ENCODE results near the gene SLCO3A1.

SLCO3A1 gene

GRCh38 chr15:92091155-92091734, 237.7 kb downstream of the SLCO3A1 start:
- no peak overlapping the region for H3K4me3 ChIP-seq (ENCODE audit: low read length)
- DNase-seq (ENCODE audit: low read depth), result peak; percentile 68
- peak; percentile 82 for TF ChIP-seq CTCF (IDR thresholded peaks at IDR 0.05; ENCODE audit: insufficient read depth, low read depth, low read length, missing control alignments)

- no peak for TF ChIP-seq CTCF (IDR thresholded peaks at IDR 0.05; ENCODE audit: insufficient read depth, low read depth, low read length, missing control alignments)
- no peak for DNase-seq (ENCODE audit: low read depth)
- no peak overlapping the region for H3K4me3 ChIP-seq (ENCODE audit: low read length)
These were observed 239.0 kb downstream of the SLCO3A1 start for GRCh38 chr15:92092289-92093105.

- no peak for TF ChIP-seq CTCF (IDR thresholded peaks at IDR 0.05; ENCODE audit: insufficient read depth, low read depth, low read length, missing control alignments)
- DNase-seq (ENCODE audit: low read depth), result no peak
- no peak overlapping the region for H3K4me3 ChIP-seq (ENCODE audit: low read length)
These were observed 242.2 kb downstream of the SLCO3A1 start for GRCh38 chr15:92095693-92096092.

GRCh38 chr15:92097474-92098178, 244.1 kb downstream of the SLCO3A1 start:
- no peak overlapping the region for H3K4me3 ChIP-seq (ENCODE audit: low read length)
- TF ChIP-seq CTCF (IDR thresholded peaks at IDR 0.05; ENCODE audit: insufficient read depth, low read depth, low read length, missing control alignments), result peak; percentile 86
- DNase-seq (ENCODE audit: low read depth), result peak; percentile 64

GRCh38 chr15:92098869-92099268, 245.4 kb downstream of the SLCO3A1 start:
- TF ChIP-seq CTCF (IDR thresholded peaks at IDR 0.05; ENCODE audit: insufficient read depth, low read depth, low read length, missing control alignments), result no peak
- no peak for DNase-seq (ENCODE audit: low read depth)
- no peak overlapping the region for H3K4me3 ChIP-seq (ENCODE audit: low read length)

- no peak overlapping the region for H3K4me3 ChIP-seq (ENCODE audit: low read length)
- no peak for DNase-seq (ENCODE audit: low read depth)
- no peak for TF ChIP-seq CTCF (IDR thresholded peaks at IDR 0.05; ENCODE audit: insufficient read depth, low read depth, low read length, missing control alignments)
These were observed 246.8 kb downstream of the SLCO3A1 start for GRCh38 chr15:92100301-92100700.

Measured in epithelial cell of esophagus (primary cell).